OCI-LY7 (cell line): ENCODE results near the gene THOP1.
"Not testable (repeated sequence)": the region's sequence is repeated elsewhere in the genome, so short reads cannot be mapped to it uniquely, and the experiment has no call there.

ENCODE experiments used
- EZH2phosphoT487 ChIP-seq: fragments of 200-600 bp; sonication (generic); IDR thresholded peaks from 2 replicates; pipeline ENCODE4 v1.6.1; 2018; ENCODE audit warnings: low read depth, borderline replicate concordance, mild to moderate bottlenecking, mixed run types, antibody characterized with exemption, low read length, moderate library complexity, mixed read lengths
- TF ChIP-seq, protein P1 (sequence below): fragments of 200-600 bp; sonication (generic); conservative IDR thresholded peaks from 2 replicates; pipeline ENCODE4 v1.5.1; 2014; ENCODE audit warnings: mild to moderate bottlenecking, antibody characterized with exemption, low read length, moderate library complexity, mixed read lengths

DNA sequence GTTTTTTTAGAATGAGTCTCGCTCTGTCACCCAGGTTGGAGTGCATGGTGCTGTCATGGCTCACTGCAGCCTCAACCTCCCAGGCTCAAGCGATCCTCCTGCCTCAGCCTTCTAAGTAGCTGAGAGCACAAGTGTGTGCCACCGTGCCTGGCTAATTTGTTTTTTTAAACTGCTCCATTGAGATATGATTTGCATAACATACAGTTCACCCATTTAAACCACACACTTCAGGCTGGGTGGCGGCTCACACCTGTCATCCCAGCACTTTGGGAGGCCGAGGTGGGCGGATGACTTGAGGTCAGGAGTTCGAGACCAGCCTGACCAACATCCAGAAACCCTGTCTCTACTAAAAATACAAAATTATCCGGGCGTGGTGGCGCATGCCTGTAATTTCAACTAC is 7.4 kb downstream of the THOP1 start:
- TF ChIP-seq, protein P1, sequence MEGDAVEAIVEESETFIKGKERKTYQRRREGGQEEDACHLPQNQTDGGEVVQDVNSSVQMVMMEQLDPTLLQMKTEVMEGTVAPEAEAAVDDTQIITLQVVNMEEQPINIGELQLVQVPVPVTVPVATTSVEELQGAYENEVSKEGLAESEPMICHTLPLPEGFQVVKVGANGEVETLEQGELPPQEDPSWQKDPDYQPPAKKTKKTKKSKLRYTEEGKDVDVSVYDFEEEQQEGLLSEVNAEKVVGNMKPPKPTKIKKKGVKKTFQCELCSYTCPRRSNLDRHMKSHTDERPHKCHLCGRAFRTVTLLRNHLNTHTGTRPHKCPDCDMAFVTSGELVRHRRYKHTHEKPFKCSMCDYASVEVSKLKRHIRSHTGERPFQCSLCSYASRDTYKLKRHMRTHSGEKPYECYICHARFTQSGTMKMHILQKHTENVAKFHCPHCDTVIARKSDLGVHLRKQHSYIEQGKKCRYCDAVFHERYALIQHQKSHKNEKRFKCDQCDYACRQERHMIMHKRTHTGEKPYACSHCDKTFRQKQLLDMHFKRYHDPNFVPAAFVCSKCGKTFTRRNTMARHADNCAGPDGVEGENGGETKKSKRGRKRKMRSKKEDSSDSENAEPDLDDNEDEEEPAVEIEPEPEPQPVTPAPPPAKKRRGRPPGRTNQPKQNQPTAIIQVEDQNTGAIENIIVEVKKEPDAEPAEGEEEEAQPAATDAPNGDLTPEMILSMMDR, result not testable (repeated sequence)
- not testable (repeated sequence) for TF ChIP-seq EZH2phosphoT487
